Activated CD8-positive, alpha-beta T cell treated with anti-CD3 and anti-CD28 coated beads for 36 hours (primary cell): Measurements from ENCODE around the gene MAP3K5. TPM values are rescaled to one million over a fixed set of nuclear protein-coding genes. Genes with fewer than 3 reads are reported as not detected.

Source experiments
- ATAC-seq: fragments of 200-7000 bp; cut with Tn5 transposase; one replicate; pipeline ENCODE4 v1.10.0; 2021; ENCODE audit warnings: mild to moderate bottlenecking, moderate library complexity
- CTCF ChIA-PET: fragments of 350-600 bp; sonication (Branson Sonifier 250); formaldehyde crosslinking; loops from one replicate; lab custom pipeline; 2021; ENCODE audit warnings: antibody characterized with exemption; lab: Charles Lee
- POLR2A ChIA-PET: fragments of 350-600 bp; sonication (Branson Sonifier 250); formaldehyde crosslinking; loops from one replicate; lab custom pipeline; 2021; ENCODE audit warnings: antibody characterized with exemption; lab: Charles Lee
- DNase-seq: peaks from one replicate; pipeline ENCODE4 v3.0.0-alpha.2; 2020
- H3K27ac Mint-ChIP-seq: one replicate; pipeline ENCODE4 v1.8.0; 2021; ENCODE audit warnings: mild to moderate bottlenecking, mixed read lengths
- H3K27me3 Mint-ChIP-seq: one replicate; pipeline ENCODE4 v1.8.0; 2021; ENCODE audit warnings: mixed read lengths
- H3K36me3 Mint-ChIP-seq: one replicate; pipeline ENCODE4 v1.8.0; 2021; ENCODE audit warnings: low read depth, mixed read lengths
- H3K4me1 Mint-ChIP-seq: one replicate; pipeline ENCODE4 v1.8.0; 2021; ENCODE audit warnings: low read depth, mixed read lengths
- H3K4me3 Mint-ChIP-seq: one replicate; pipeline ENCODE4 v1.8.0; 2021; ENCODE audit warnings: mild to moderate bottlenecking, moderate library complexity, mixed read lengths
- H3K9me3 Mint-ChIP-seq: one replicate; pipeline ENCODE4 v1.8.0; 2021; ENCODE audit warnings: mixed read lengths
- intact Hi-C: fragments of 100-400 bp; cut with micrococcal nuclease; formaldehyde crosslinking; loops from one replicate; pipeline ENCODE4 v1.10.0; 2022
- total RNA-seq, 2 experiments: library from RNA; stranded (reverse); gene quantifications; one replicate each; pipeline ENCODE4 v1.2.3, GENCODE V29; 2021
- TF ChIP-seq, protein P1 (sequence below): fragments of 200-600 bp; IDR thresholded peaks from one replicate; pipeline ENCODE4 v1.8.0; 2022; ENCODE audit warnings: antibody characterized with exemption, mild to moderate bottlenecking

The MAP3K5 gene
- total RNA-seq, 2 experiments from 2014 or later, result 4.4 to 4.6 TPM

DNA sequence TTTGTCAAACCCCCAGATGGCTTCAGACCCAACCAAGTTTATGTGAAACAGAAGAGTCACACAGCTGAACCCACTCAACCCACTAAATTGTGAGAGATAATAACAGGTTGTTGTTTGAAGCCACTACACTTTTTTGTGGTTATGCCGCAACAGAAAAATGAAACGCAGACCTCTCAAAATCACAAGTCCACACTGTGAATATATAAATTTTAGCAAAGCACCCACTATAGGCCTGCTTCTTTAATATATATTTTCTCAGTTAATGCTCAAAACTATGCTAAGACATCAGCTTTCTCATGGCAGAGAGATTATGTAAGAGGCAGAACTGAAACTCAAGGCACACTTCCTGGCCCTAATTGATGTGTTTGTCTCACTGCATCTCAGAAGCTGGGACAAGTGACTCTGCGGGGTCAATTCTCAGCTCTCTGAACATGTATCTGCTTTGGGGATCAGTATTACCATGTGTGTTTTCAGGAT lies 27.7 kb downstream of the MAP3K5 start:
- no peaks in the 10 kb centered on the region for H3K36me3 Mint-ChIP-seq
- peak overlapping the region; percentile 60 for H3K27ac Mint-ChIP-seq
- TF ChIP-seq, protein P1, sequence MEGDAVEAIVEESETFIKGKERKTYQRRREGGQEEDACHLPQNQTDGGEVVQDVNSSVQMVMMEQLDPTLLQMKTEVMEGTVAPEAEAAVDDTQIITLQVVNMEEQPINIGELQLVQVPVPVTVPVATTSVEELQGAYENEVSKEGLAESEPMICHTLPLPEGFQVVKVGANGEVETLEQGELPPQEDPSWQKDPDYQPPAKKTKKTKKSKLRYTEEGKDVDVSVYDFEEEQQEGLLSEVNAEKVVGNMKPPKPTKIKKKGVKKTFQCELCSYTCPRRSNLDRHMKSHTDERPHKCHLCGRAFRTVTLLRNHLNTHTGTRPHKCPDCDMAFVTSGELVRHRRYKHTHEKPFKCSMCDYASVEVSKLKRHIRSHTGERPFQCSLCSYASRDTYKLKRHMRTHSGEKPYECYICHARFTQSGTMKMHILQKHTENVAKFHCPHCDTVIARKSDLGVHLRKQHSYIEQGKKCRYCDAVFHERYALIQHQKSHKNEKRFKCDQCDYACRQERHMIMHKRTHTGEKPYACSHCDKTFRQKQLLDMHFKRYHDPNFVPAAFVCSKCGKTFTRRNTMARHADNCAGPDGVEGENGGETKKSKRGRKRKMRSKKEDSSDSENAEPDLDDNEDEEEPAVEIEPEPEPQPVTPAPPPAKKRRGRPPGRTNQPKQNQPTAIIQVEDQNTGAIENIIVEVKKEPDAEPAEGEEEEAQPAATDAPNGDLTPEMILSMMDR, result no peak
- DNase-seq (peak; percentile 35), ATAC-seq (peak; percentile 43)
- intact Hi-C loops, result no loop called here
- no peaks in the 10 kb centered on the region for H3K9me3 Mint-ChIP-seq
- H3K4me1 Mint-ChIP-seq, result peaks cover 72% of the 10 kb centered on the region
- no peaks in the 10 kb centered on the region for H3K27me3 Mint-ChIP-seq
- ChIA-PET CTCF (interaction anchor here (0.6 to 6.4 kb wide), 5 partner anchors 18 to 121 kb away, joined by 3 to 56 read pairs (median 3); partner anchors contain the start of gene MAP3K5), POLR2A (interaction anchor here (1.5 to 2.9 kb wide), 3 partner anchors 22 to 48 kb away, joined by 4 to 18 read pairs (median 14); partner anchors contain the start of gene MAP3K5)
- peak overlapping the region; percentile 6 for H3K4me3 Mint-ChIP-seq

DNA sequence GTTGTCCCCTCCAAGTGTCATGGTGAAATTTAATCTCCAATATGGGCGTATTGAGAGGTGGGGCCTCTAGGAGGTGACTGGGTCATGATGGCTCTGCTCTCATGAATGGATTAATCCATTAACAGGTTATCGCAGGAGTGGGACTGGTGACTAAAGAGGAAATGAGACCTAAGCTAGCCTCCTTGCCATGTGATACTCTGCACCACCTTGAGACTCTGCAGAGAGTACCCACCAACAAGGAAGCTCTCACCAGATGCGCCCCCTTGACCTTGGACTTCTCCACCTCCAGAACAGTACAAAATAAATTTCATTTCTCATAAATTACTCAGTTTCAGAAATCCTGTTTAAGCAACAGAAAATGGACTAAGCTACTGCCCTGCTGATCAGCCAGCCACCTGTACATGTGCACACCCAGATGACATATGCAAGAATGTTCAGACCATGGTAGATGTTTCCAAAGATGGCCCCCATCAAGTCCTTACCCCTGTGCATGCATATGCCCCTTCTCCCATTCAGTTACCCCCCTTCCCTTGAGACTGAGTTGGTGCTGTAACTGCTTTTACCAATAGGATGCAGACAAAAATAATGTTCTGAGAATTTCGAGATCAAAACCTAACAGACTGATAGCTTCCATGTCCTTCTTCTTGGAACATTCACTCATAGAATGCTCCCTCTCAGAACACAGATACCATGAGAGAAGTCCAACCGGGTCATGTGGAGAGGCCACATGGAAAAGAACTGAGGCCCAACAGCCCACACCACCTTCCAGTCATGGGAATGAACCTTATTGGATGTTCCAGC lies 28.4 kb downstream of the MAP3K5 start:
- intact Hi-C loops, result no loop called here
- H3K27ac Mint-ChIP-seq, result peak overlapping the region; percentile 60
- ChIA-PET POLR2A (interaction anchor here (0.6 to 2.9 kb wide), 4 partner anchors 9 to 47 kb away, joined by 3 to 18 read pairs (median 9); partner anchors contain the start of gene MAP3K5), CTCF (interaction anchor here (0.6 to 6.4 kb wide), 8 partner anchors 11 to 120 kb away, joined by 3 to 56 read pairs (median 3); partner anchors contain the start of gene MAP3K5)
- H3K36me3 Mint-ChIP-seq, result no peaks in the 10 kb centered on the region
- DNase-seq (no peak), ATAC-seq (peak; percentile 46)
- H3K4me3 Mint-ChIP-seq, result no peak overlapping the region
- peaks cover 70% of the 10 kb centered on the region for H3K4me1 Mint-ChIP-seq
- TF ChIP-seq, protein P1, result no peak
- no peaks in the 10 kb centered on the region for H3K9me3 Mint-ChIP-seq
- no peaks in the 10 kb centered on the region for H3K27me3 Mint-ChIP-seq

DNA sequence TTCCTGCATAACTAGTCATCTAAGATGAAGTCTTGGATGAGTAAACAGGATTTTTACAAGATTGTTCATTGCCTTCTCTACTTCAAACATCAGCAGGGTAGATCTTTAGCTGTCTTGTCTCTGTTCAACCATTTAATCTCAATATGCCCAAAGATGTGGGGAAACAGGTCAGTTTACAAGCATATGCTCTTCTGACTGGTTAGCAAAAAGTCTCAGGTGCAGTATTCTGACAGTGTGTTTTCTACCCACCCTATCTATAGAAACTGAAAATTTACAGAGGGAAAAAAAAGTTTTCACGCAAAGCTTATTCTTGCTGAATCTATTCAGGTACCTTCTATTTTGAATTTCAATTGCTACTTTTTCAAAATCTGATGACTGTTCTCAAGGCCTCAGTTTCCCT lies 29.0 kb downstream of the MAP3K5 start:
- Mint-ChIP-seq H3K36me3 (no peaks in the 10 kb centered on the region), H3K4me1 (peaks cover 70% of the 10 kb centered on the region), H3K4me3 (no peak overlapping the region), H3K27me3 (no peaks in the 10 kb centered on the region), H3K9me3 (no peaks in the 10 kb centered on the region), H3K27ac (no peak overlapping the region)
- TF ChIP-seq, protein P1, result no peak
- no peak for ATAC-seq
- intact Hi-C loops, result no loop called here
- no peak for DNase-seq
- ChIA-PET CTCF (interaction anchor here (0.6 to 6.4 kb wide), 7 partner anchors 8 to 119 kb away, joined by 3 to 56 read pairs (median 3); partner anchors contain the start of gene MAP3K5), POLR2A (interaction anchor here (1.5 to 2.9 kb wide), 3 partner anchors 23 to 47 kb away, joined by 4 to 18 read pairs (median 14); partner anchors contain the start of gene MAP3K5)

DNA sequence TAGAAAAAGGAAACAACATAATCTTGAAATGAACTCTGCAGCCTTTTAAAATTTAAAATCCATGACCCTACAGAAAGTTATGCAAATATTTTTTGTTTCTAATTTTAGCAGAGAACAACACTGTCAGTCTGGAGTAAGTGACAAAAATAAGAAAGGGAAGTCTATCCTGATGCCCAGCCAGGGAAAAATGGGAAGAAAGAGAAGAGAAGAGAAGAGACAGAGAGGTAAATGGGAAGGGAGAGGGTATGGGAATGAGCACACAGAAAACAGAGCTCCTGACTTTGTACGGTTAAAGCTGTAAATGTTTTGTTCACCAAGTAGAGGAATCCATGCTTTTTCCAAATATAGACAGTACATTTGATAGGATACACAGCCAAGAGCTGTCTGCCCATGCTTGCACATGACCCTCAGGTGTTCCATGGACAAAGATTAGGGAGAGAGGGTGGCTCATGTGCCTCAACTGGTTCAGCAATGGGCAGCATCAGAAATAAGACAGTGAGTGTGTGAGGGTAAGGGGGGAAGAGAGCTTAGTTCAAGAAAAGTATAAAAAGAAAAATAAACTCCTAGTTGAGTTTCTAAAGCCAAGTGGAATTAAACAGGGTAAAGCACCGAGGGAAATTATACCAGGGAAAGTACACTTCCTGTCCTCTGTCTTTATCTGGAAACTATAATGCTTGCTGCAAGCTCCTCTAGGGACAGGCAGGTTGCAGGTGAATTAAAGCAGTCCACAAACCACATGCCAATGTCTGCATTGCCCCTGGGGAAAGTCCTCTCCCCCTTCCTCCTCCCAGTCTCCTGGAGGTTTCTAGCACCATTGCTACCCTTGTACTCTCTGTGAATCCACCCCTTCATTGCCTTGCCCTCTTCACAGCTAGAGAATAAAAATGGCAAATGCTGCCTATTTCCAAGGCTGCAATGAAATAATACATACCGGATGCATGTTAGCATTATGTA lies 30.0 kb downstream of the MAP3K5 start:
- ATAC-seq, result no peak
- Mint-ChIP-seq H3K9me3 (no peaks in the 10 kb centered on the region), H3K36me3 (no peaks in the 10 kb centered on the region), H3K27me3 (no peaks in the 10 kb centered on the region), H3K4me1 (peaks cover 61% of the 10 kb centered on the region), H3K4me3 (peak overlapping the region; percentile 52), H3K27ac (peak overlapping the region; percentile 52)
- ChIA-PET POLR2A (interaction anchor here (1.1 to 2.0 kb wide), 4 partner anchors 10 to 30 kb away, joined by 3 to 14 read pairs (median 4); partner anchors contain the start of gene MAP3K5), CTCF (interaction anchor here (0.8 to 6.4 kb wide), 7 partner anchors 9 to 118 kb away, joined by 3 to 56 read pairs (median 3); partner anchors contain the start of gene MAP3K5)
- intact Hi-C loops, result no loop called here
- no peak for DNase-seq
- TF ChIP-seq, protein P1, result no peak
